Measurements from ENCODE around the gene CD300LF.

The CD300LF gene

DNA sequence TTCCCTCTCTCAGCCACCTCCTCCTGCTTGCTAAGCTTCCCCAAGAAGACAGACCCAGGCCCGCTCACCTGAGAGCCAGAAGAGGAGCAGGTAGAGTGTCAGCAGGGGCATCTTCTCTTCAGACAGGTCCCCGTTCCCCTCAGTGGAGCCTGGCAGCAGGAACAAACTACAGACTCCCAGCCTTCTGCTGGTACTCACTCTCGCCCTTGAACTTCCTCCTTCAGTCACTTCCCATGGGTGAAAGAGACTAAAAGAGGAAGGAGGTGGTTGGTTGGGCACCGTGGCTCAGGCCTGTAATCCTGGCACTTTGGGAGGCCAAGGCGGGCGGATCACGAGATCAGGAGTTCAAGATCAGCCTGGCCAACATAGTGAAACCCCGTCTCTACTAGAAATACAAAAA is at the start of gene CD300LF:
Gene CD300LF, minus strand, starts transcription at position 168 of the 400 bp plus-strand sequence. Its CDS starts 57 bp downstream, at position 111.
- DNase-seq = peak; percentile 85 to 88 (median 85)

DNA sequence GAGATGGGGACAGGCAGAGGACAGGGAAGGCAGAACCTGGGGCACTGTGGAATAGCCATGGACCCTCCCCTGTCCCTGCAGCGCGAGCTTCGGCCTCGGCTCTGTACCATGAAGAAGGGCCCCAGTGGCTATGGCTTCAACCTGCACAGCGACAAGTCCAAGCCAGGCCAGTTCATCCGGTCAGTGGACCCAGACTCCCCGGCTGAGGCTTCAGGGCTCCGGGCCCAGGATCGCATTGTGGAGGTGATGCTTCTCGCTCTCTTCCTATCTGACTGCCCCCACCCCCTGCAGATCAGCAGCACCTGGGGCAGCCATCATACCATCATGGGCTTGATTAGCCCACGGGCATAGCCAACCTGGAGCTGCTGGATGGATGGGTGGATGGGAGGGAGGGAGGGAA is 49.2 kb upstream of the CD300LF start:
- DNase-seq = no peak

GRCh38 chr17:74761419-74761818 is 48.7 kb upstream of the CD300LF start:
- DNase-seq = no peak

DNA sequence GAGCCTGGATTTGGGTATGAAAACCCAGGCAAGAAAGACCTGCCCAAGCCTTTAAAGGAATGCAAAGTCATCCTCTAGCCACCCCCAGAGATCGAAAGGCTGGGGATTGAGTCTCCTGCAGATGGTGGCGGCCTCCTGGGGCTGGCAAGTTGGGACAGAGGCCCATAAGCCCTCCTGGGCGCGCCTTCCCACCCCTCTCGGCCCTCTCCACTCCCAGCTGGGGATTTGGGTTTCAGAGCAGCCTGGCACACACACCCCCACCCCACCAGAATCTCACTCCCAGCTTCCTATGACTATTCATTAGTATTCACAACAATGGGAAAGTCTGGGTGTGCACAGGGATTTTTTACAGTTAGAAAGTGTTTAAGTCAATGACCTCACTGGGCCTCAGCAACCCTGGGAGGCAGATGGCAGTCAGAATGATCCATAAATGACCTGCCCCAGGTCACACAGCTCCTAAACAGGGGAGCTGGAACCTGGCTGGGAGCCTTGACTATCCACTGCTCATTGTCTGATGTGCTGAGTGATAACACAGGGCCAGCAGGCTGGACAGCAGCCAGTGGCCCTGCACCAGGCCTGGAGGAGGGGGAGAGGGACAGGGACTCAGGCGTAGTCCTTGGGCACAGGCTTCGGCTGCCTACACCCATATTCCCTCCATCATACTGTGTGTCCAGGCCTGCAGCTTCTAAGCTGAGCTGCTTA is 47.8 kb upstream of the CD300LF start:
- no peak for DNase-seq

DNA sequence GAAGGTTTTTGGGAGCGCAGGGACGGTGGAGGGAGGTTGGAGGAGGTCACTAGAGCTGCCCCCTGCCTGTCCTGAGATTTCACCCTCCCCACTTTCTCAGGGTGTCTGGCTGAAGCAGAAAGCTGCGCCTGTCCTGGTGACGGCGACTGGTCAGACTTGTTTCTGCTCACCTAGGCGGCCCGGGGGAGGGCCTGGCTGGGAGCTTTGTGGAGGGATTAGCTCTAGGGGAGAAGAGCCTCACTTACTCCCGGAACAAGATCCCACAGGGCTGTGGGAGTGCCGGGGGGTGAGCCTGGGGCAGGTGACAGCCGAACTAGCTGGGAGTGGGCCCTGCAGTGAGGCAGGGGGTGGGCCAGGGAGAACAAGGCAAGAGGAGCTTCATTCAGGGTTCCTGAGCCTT is 47.2 kb upstream of the CD300LF start:
- DNase-seq = no peak

GRCh38 chr17:74759243-74759801 is 46.6 kb upstream of the CD300LF start:
- no peak for DNase-seq

DNA sequence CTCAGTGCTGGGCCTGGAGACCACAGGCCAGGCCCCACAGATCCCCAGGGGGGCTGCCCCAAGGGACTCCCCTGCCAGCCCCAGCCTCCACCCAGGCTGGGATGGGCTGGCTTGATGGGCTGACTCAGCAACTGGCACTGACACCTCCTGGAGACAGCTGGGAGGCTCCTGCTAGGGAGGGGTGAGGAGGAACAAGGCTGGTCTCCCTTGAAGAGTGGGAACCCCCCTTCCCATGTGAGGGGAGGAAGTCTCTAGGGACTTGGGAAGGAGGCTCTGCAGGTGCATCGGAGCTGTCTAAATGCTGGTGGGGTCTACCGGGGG is 46.1 kb upstream of the CD300LF start:
- peak; percentile 62 to 80 (median 67) for DNase-seq

- peak in 1 of 3 donors; percentile 26 for DNase-seq
Measured at GRCh38 chr17:74757931-74758847, 45.5 kb upstream of the CD300LF start.

- no peak for DNase-seq
Measured at GRCh38 chr17:74757502-74757901, 44.8 kb upstream of the CD300LF start.

DNA sequence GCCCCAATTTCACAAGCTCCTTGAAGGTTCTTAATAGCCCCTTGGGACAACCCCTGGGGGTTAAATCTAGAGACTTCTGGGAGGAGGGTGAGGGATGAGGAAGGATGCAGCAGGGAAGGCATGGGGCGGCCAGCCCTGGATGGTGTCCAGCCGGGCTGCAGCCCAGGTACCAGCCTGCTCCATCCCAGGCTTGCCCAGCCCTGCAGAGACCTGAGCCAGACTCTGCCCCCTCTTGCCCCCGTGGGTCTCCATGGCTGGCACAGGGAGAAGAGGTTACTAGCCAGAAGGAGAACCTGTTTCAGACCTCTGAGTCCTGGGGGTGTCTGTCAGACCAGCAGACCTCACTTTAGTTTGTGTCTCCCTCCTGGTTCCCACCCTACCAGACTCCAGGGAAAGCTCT is 44.2 kb upstream of the CD300LF start:
- no peak for DNase-seq

DNA sequence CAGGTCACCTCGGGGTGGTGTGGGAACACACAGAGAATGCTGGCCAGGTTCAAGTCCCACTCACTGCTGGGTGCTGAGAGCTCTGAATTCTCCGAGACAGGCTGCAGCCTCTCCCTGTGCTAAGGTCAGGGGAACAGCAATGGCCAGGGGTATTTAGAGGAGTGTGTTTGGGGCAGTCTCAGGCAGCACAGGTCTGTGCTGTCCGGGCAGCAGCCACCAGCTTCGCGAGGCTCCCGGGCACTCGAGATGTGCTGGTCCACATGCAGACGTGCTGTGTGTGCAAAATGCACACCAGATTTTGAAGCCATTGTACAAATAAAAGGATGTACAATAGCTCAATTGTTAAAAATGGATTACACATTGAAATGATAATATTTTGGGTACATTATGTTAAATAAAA is 42.8 kb upstream of the CD300LF start:
- DNase-seq = no peak

DNA sequence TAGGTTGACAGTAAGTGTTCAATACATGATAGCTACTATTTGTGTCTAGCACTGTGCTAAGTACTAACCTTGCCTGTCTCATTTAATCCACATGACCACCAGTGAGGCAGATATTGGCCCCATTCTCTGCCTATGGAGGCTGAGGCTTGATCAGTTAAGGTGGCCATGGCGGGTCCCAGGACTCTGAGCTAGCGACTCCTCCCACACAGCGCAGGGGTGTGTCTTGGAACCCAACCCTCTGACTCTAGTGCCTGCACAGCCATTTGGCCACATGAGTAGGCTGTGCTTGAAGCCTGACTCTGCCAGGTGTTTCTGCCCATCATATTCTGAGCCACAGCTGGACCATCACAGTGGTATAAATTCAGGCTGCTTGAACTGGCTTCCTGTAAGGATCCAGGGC is 42.1 kb upstream of the CD300LF start:
- no peak for DNase-seq

DNA sequence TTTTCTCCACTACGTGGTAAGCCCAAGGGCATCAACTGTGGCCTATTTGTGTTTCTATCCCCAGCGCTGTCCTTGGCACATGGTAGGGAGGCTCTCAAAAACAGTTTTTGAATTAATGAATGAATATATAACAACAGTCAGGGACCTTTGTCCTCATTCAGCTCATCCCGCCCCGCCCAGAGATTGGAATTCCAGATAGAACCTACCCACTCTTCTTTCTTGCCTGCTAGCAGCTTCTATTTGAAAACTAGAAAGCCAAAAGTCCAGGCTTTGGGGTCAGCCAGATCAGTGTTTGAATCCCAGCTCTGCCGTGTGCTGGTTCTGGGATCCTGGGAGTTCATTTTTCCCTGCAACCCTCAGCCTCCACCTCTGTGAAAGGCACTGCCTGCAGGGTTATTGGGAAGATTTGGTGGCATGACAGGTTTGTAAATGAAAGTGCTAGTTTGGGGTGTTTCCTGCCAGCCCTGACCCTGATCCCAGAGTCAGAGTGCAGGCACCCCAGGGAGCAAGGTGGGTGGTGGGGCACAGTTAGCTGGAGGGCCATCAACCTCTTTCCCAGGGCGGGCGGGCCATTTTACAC is 40.2 kb upstream of the CD300LF start:
- no peak for DNase-seq

DNA sequence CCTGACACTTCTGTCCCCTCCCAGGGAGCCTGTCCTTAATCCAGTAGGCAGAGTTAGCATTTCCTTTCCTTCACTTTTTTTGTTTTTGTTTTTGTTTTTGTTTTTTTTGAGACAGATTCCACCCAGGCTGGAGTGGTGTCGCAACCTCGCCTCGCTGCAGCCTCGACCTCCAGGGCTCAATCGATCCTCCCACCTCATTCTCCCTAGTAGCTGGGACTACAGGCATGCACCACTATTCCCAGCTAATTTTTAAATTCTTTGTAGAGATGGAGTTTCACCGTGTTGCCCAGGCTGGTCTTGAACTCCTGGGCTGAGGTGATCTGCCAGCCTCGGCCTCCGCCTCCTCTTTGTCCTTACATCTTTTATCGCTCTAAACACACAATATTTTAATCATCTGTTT is 39.7 kb upstream of the CD300LF start:
- no peak for DNase-seq

DNA sequence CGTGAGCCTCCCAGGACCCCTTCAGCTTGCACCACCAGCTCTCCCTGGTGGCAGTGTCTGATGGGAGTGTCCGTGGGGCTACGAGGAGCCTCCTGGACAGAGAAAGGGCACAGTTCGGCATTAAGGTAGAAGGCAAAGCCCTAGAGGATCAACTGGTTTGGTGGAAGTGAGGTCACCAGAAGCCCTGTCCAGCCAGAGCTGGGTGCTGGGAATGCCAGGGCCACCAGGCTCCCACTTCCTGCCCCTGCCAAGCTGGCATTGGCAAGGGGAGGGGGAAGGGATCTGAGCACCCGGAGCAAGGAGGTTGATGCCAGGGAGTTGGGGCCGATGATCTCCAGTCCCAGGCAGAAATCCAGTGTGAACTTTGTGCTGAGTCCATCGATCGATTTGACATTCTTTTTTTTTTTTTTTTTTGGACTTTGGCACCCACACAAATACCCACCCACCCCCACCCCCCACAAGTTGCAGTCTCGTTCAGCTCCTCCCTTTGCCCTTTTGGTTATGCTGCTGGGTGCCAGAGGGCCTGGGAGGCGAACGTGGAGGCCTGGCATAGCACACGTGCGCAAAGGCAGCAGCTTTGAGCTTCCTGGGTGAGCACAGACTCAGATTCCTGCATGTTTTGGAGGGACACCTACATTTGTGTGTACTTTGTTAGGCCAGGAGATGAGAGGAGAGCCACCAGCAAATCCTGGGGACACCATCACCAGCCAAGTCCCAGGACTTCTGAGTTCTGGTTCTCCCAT is 37.8 kb upstream of the CD300LF start:
- DNase-seq = no peak

- DNase-seq = no peak
Measured at GRCh38 chr17:74750039-74750326, 37.3 kb upstream of the CD300LF start.

- DNase-seq = peak in 2 of 3 donors; percentile 27 to 47
Measured at GRCh38 chr17:74749279-74750038, 36.7 kb upstream of the CD300LF start.

GRCh38 chr17:74748529-74749278 is 36.0 kb upstream of the CD300LF start, which contains the start of gene NHERF1:
TSS of gene NHERF1 (plus strand) at chr17:74748628. CDS start at chr17:74748847, 219 bp downstream.
- DNase-seq = peak; percentile 97 to 100 (median 99)

DNA sequence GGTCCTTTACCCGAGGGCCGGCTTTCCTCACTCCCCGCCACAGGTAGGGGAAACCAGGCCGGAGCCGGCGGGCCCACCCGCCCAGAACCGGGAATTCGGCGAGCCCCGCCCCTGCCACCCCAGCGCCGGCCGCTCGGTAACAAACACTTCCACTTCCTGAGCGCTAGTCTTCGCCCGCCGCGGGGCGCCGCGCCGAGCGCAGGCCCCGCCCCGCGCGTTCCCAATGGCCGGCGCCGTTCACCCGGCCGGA is 35.5 kb upstream of the CD300LF start:
- no peak for DNase-seq

GRCh38 chr17:74746922-74747321 is 34.2 kb upstream of the CD300LF start:
- peak; percentile 59 to 66 (median 66) for DNase-seq

GRCh38 chr17:74746376-74746775 is 33.7 kb upstream of the CD300LF start:
- DNase-seq = no peak

Measured in suppressor macrophage treated with lipopolysaccharide for 1 hour (primary cell).